Caco-2 (cell line): Measurements from ENCODE around the gene C1QTNF5. TPM values are rescaled to one million over a fixed set of nuclear protein-coding genes. Genes with fewer than 3 reads are reported as not detected.
A peak's percentile ranks its signal among the peaks of the same experiment; 100 is the strongest.

Source experiments
- BruUV-seq: library from RNA; stranded (reverse); fragments of 400-500 nt; replicated peaks from 2 replicates; lab custom pipeline; 2021; lab: Mats Ljungman, UMichigan
- CTCF ChIA-PET: fragments of 300-600 bp; sonication (Branson Sonifier 250); formaldehyde crosslinking; loops from one replicate; lab custom pipeline; 2022; ENCODE audit warnings: antibody characterized with exemption; lab: Charles Lee
- POLR2A ChIA-PET: fragments of 300-600 bp; sonication (Branson Sonifier 250); formaldehyde crosslinking; loops from one replicate; lab custom pipeline; 2022; ENCODE audit warnings: antibody characterized with exemption; lab: Charles Lee
- DNase-seq, 2 experiments: peaks; one replicate each; pipeline versions ENCODE4 v3.0.0 to v3.0.0-alpha.2; 2020 to 2022
- H3K27me3 ChIP-seq: replicated peaks from 2 replicates; pipeline ENCODE4 v1.6.0; 2011; ENCODE audit warnings: low read length; ENCODE audit not compliant: control insufficient read depth, insufficient read depth
- H3K36me3 ChIP-seq: 2 replicates; pipeline ENCODE4 v1.5.1; 2011; ENCODE audit warnings: low read length; ENCODE audit not compliant: control insufficient read depth, insufficient read depth
- H3K4me1 ChIP-seq: fragments of 250-450 bp; sonication (Bioruptor Pico); 2 replicates; pipeline ENCODE4 v1.5.1; 2020; ENCODE audit warnings: mild to moderate bottlenecking
- H3K4me3 ChIP-seq: 2 replicates; pipeline ENCODE4 v1.5.1; 2011; ENCODE audit warnings: low read depth, mild to moderate bottlenecking, control low read depth, low read length
- H3K9me3 ChIP-seq: fragments of 250-450 bp; sonication (Bioruptor Pico); 2 replicates; pipeline ENCODE4 v1.5.1; 2020; ENCODE audit warnings: mild to moderate bottlenecking, moderate library complexity
- H3K27ac Mint-ChIP-seq: one replicate; pipeline ENCODE4 v1.8.0; 2022; ENCODE audit warnings: mixed read lengths; ENCODE audit not compliant: unreplicated experiment
- H3K27me3 Mint-ChIP-seq: one replicate; pipeline ENCODE4 v1.8.0; 2022; ENCODE audit warnings: mixed read lengths; ENCODE audit not compliant: insufficient read depth, unreplicated experiment
- H3K36me3 Mint-ChIP-seq: one replicate; pipeline ENCODE4 v1.8.0; 2022; ENCODE audit warnings: mild to moderate bottlenecking, mixed read lengths; ENCODE audit not compliant: insufficient read depth, unreplicated experiment
- H3K4me1 Mint-ChIP-seq: one replicate; pipeline ENCODE4 v1.8.0; 2022; ENCODE audit warnings: low read depth, mixed read lengths; ENCODE audit not compliant: unreplicated experiment
- H3K4me3 Mint-ChIP-seq: one replicate; pipeline ENCODE4 v1.8.0; 2022; ENCODE audit warnings: mild to moderate bottlenecking, moderate library complexity, mixed read lengths; ENCODE audit not compliant: unreplicated experiment
- H3K9me3 Mint-ChIP-seq: one replicate; pipeline ENCODE4 v1.8.0; 2022; ENCODE audit warnings: mixed read lengths; ENCODE audit not compliant: unreplicated experiment
- intact Hi-C: fragments of 100-400 bp; cut with micrococcal nuclease; formaldehyde crosslinking; loops from one replicate; pipeline ENCODE4 v1.10.0; 2022; ENCODE audit not compliant: unreplicated experiment
- total RNA-seq: library from RNA; stranded (reverse); gene quantifications from 2 replicates; pipeline ENCODE4 v1.2.3, GENCODE V29; 2022
- TF ChIP-seq, protein P1 (sequence below), 2 experiments: fragments of 200-600 bp in 1 of 2; IDR thresholded peaks; 1 replicate in 1 of 2; 2 replicates in 1 of 2; pipeline versions ENCODE4 v1.5.1 to v1.8.0; 2011 to 2022; ENCODE audit warnings: antibody characterized with exemption in 1 of 2, control low read depth in 1 of 2, inconsistent platforms in 1 of 2, low read depth in 1 of 2, low read length in 1 of 2, mild to moderate bottlenecking in 1 of 2, moderate library complexity in 1 of 2; ENCODE audit not compliant: insufficient read depth in 1 of 2, severe bottlenecking in 1 of 2, unreplicated experiment in 1 of 2

Gene C1QTNF5
- total RNA-seq, 1 experiment from 2014 or later = 1.2 TPM

DNA sequence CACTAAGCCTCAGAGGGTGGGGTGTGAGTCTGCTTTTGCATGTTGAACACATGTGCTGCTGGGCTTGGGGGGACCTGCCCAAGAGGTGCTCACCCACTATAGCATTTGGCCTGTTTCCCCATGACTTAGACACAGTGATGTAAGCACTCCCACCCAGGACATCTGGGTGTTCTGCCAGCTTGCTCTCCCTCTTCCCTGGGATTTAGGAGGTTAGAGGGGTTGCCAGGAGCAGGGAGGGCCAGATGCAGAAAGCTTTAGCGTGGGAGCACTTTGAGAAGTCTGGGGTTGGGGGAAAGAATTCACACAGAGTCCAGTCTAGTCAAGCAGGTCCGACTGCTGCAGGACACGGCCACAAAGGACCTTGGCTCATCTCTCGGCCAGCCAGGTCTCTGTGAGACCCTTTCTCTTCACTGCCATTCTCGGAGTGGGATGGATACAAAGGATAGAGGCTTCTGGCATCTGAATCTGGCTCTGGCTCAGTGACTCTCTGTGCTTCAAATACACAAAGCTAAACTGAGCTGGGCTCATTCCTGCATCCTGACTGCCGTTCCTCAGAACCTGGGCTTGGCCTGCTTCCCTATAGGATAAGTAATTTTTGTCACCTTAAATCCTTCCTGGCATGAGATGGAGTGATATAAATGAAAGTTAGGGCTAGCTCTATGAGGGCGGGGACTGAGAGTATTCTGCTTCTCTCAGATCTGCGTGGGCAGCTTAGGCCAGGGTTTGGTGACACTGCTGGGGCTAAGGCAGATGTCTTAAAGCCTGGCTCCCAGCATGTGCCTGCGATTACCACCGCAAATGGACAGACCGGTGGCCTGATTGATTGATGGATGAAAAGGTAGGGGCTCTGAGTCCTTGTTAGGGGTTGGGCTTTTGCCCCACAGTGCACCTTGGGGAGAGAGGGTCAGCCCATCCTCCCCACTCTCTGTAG is 26.3 kb upstream of the C1QTNF5 start:
- no peak overlapping the region for H3K4me3 ChIP-seq
- H3K27me3 Mint-ChIP-seq = no peaks in the 10 kb centered on the region
- H3K9me3 Mint-ChIP-seq = no peaks in the 10 kb centered on the region
- POLR2A ChIA-PET = interaction anchor here (1.4 to 1.6 kb wide), 2 partner anchors 33 to 282 kb away, joined by 3 to 7 read pairs; partner anchors contain the start of genes HMBS and RNF26
- no peaks in the 10 kb centered on the region for H3K27me3 ChIP-seq
- peaks cover 72% of the 10 kb centered on the region for H3K4me1 Mint-ChIP-seq
- no peaks in the 10 kb centered on the region for H3K36me3 ChIP-seq
- no peak for DNase-seq
- intact Hi-C loops = no loop called here
- peaks cover 77% of the 10 kb centered on the region for H3K4me1 ChIP-seq
- CTCF ChIA-PET = interaction anchor here (1.5 to 11.8 kb wide), 3 partner anchors 27 to 161 kb away, joined by 4 to 220 read pairs (median 8); partner anchors contain the start of genes C1QTNF5 and CBL
- TF ChIP-seq, protein P1, sequence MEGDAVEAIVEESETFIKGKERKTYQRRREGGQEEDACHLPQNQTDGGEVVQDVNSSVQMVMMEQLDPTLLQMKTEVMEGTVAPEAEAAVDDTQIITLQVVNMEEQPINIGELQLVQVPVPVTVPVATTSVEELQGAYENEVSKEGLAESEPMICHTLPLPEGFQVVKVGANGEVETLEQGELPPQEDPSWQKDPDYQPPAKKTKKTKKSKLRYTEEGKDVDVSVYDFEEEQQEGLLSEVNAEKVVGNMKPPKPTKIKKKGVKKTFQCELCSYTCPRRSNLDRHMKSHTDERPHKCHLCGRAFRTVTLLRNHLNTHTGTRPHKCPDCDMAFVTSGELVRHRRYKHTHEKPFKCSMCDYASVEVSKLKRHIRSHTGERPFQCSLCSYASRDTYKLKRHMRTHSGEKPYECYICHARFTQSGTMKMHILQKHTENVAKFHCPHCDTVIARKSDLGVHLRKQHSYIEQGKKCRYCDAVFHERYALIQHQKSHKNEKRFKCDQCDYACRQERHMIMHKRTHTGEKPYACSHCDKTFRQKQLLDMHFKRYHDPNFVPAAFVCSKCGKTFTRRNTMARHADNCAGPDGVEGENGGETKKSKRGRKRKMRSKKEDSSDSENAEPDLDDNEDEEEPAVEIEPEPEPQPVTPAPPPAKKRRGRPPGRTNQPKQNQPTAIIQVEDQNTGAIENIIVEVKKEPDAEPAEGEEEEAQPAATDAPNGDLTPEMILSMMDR (IDR thresholded peaks at IDR 0.05; ENCODE audit: insufficient read depth in 1 of 2, low read depth in 1 of 2, low read length in 1 of 2, severe bottlenecking in 1 of 2, unreplicated experiment in 1 of 2) = no peak
- H3K4me3 Mint-ChIP-seq = no peak overlapping the region
- BruUV-seq = no TSS peak
- no peaks in the 10 kb centered on the region for H3K36me3 Mint-ChIP-seq
- H3K27ac Mint-ChIP-seq = peak overlapping the region; percentile 93
- no peaks in the 10 kb centered on the region for H3K9me3 ChIP-seq

DNA sequence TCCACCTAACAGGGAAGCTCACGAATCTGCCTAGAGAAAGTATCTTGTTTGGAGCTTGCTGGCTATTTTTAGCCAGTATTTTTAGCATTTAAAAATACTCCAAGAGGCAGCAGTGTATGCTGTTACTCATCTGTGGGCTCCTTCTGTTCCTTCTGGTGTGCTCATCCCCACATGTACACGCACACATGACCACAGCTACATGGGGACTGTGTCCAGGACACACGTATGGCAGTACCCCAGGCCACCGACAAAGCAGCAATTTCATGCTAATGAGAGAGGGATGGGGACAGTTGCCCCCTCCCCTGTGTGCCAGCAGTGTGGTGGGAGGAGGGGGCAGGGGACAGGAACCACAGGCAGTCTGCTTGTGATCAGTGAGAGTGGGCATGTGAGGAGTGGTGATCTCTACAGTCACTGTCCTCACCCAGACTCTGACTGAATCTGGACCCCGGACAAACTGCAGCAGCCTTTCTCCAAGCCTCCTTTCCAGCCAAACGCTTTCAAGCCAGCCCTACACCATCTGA is 24.4 kb upstream of the C1QTNF5 start:
- Mint-ChIP-seq H3K27ac (peak overlapping the region; percentile 67), H3K4me1 (peaks cover 78% of the 10 kb centered on the region), H3K9me3 (no peaks in the 10 kb centered on the region), H3K4me3 (peak overlapping the region; percentile 77), H3K27me3 (no peaks in the 10 kb centered on the region), H3K36me3 (peaks cover 7% of the 10 kb centered on the region)
- POLR2A ChIA-PET = interaction anchor here (0.9 kb wide), 1 partner anchor 31 kb away, joined by 4 read pairs; the partner anchor contains the start of gene RNF26
- no peaks in the 10 kb centered on the region for H3K9me3 ChIP-seq
- H3K27me3 ChIP-seq = no peaks in the 10 kb centered on the region
- BruUV-seq = no TSS peak
- H3K4me1 ChIP-seq = peaks cover 86% of the 10 kb centered on the region
- CTCF ChIA-PET = interaction anchor here (1.4 to 1.5 kb wide), 2 partner anchors 26 to 159 kb away, joined by 11 to 12 read pairs; partner anchors contain the start of gene CBL
- no peak for DNase-seq
- intact Hi-C loops = no loop called here
- TF ChIP-seq, protein P1 (IDR thresholded peaks at IDR 0.05; ENCODE audit: insufficient read depth in 1 of 2, low read depth in 1 of 2, low read length in 1 of 2, severe bottlenecking in 1 of 2, unreplicated experiment in 1 of 2) = no peak
- H3K36me3 ChIP-seq = no peaks in the 10 kb centered on the region
- no peak overlapping the region for H3K4me3 ChIP-seq
